Heart right ventricle (tissue), 16 donors: ENCODE results near the gene MIDN. TPM values are rescaled to one million over a fixed set of nuclear protein-coding genes. Genes with fewer than 3 reads are reported as not detected.

Experiments
- ATAC-seq, 8 donors: fragments of 200-7000 bp; cut with Tn5 transposase; one replicate each; pipeline ENCODE4 v1.9.1; 2020; ENCODE audit warnings: mild to moderate bottlenecking in 8 of 8, moderate library complexity in 8 of 8, moderate number of reproducible peaks in 1 of 8
- DNase-seq, 2 donors: peaks; one replicate each; pipeline ENCODE4 v3.0.0-alpha.2; 2020
- H3K27ac ChIP-seq, 10 donors: fragments of 200-600 bp; sonication (generic) in 2 of 10; one replicate each; pipeline versions ENCODE4 v1.5.0 to v1.8.0; 2020 to 2022; ENCODE audit warnings: mild to moderate bottlenecking in 3 of 10
- H3K27me3 ChIP-seq, 7 donors: fragments of 200-600 bp; one replicate each; pipeline ENCODE4 v1.8.0; 2021 to 2022; ENCODE audit warnings: mild to moderate bottlenecking in 2 of 7
- H3K36me3 ChIP-seq, 9 donors: fragments of 200-600 bp; sonication (generic) in 1 of 9; one replicate each; pipeline versions ENCODE4 v1.5.0 to v1.8.0; 2020 to 2022; ENCODE audit warnings: mild to moderate bottlenecking in 2 of 9
- H3K4me1 ChIP-seq, 9 donors: fragments of 200-600 bp; sonication (generic) in 1 of 9; one replicate each; pipeline versions ENCODE4 v1.5.0 to v1.8.0; 2020 to 2022; ENCODE audit warnings: mild to moderate bottlenecking in 4 of 9
- H3K4me3 ChIP-seq, 10 donors: fragments of 200-600 bp; sonication (generic) in 2 of 10; one replicate each; pipeline versions ENCODE4 v1.5.0 to v1.8.0; 2020 to 2022; ENCODE audit warnings: mild to moderate bottlenecking in 7 of 10, moderate library complexity in 2 of 10
- H3K9me3 ChIP-seq, 11 donors: fragments of 200-600 bp in 10 of 11; sonication (generic) in 2 of 11; one replicate each; pipeline versions ENCODE4 v1.5.0 to v1.8.0; 2013 to 2022; ENCODE audit warnings: mild to moderate bottlenecking in 2 of 11, control low read depth in 1 of 11, moderate library complexity in 1 of 11
- WGBS, 2 donors: extraction: QIAGEN DNeasy Blood & Tissue Kit; methylation state at CpG; one replicate each; pipeline ENCODE4 v1.1.7; 2013; ENCODE audit warnings: inconsistent platforms in 1 of 2; 5-methylcytosine and 5-hydroxymethylcytosine counted together
- intact Hi-C, 10 donors: fragments of 100-400 bp; cut with DNase I; formaldehyde crosslinking; loops; one replicate each; pipeline versions ENCODE4 v1.11.1 to v1.14.2; 2022
- polyA plus RNA-seq, 2 donors: library from polyadenylated mRNA; stranded (reverse); fragments of 200-250 nt; gene quantifications; one replicate each; pipeline ENCODE4 v1.2.3, GENCODE V29; 2013
- total RNA-seq, 10 donors: library from RNA; stranded (reverse); fragmentation: NEBNext Ultra II Directional in 3 of 10; extraction: Animal tissue kit (Norgen Biotek cat#: 25700) in 3 of 10; gene quantifications; one replicate each; pipeline versions ENCODE4 v1.2.1 to v1.2.4, GENCODE V29; 2021 to 2023
- TF ChIP-seq, protein P1 (sequence below), 9 donors: fragments of 200-600 bp; sonication (generic) in 2 of 9; IDR thresholded peaks; one replicate each; pipeline versions ENCODE4 v1.5.0 to v1.8.0; 2021 to 2022; ENCODE audit warnings: antibody characterized with exemption in 9 of 9, mild to moderate bottlenecking in 5 of 9, moderate library complexity in 1 of 9
- donor health status: Arrhythmogenic right ventricular cardiomyopathy.
- donor health status: ischemic (EF 13 %, LVEDD 7.1; RV severe dilation, severe dysfunction).
- donor health status: healthy with polysubstance abuse.
- donor health status: DM: no; HTN: yes; CAD: no.
- donor health status: DM: no; HTN: no; CAD: no.
- donor health status: ischemic (EF 25% LVEDD 6.9; RV normal size, moderate dysfunction).
- donor health status: ischemic (EF 25% LVEDD 5.7; RV mildly dilated, moderate dysfunction).
- donor health status: healthy.
- donor health status: DM: yes; HTN: yes; CAD: no.
- donor health status: Ischemic cardiomyopathy.
- donor health status: ischemic (EF 35%, LVEDD 5.7; RV mildly dilated, moderate dysfunction).
- donor health status: nonischemic (EF 11% LVEDD 7.7; RV severe dilation, severe dysfunction).
- donor health status: DM: yes; HTN: yes; CAD: no.
- donor health status: PGD.
- donor health status: ischemic (EF 29% LVEDD 5.4; RV normal size, mild dysfunction).
- donor health status: nonischemic (EF 23%, LVEDD 6.1; RV moderate dilation, normal function).

Gene MIDN
- total and polyA plus RNA-seq, 12 donors = 22.7 to 236 (median 63.7) TPM

DNA sequence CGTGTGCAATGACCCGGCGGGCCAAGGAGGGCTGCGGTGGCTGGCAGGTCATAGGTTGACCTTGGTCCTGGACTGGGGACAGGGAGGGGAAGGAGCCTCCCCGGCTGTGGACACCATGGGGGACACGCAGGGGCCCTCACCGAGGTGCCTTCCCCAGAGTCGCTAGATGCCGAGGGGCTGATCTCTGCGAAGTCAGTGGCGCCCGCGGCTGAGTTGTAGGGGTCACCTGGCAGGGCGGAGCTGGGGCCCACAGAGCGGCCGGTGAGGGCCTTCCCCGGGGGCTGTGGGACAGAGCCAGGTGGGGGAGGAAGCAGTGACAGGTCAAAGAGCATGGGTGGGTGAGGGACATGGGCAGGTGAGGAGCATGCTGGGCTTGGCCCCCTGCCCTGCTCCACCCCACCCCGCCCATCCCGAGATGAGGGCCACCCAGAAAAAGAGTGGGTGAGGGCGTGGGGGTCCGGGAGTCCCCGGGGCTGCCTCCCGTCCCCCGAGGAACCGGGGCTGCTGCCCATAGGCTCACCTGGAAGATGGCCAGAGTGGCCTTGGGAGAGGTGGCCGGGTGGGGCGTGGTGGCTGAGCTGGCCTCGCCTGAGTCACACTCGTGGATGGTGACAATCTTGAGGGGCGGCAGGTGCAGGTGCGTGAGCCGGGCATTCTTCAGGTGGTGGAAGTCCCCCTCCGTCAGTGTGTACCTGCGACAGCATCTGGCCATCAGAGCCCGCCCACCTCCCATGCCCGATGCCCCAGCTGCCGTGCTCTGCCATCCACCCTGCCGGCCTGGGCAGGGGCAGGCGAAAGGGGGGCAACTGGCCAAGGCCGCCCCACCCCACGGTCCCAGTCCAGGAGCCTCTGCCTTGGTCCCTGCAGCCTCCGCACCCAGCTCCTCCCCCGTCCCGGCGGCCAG is 14.1 kb upstream of the MIDN start:
- WGBS, 2 donors = 94 to 96% methylated on average over 44 to 45 of the region's 45 CpGs
- intact Hi-C loops = loop anchor here in 1 of 10 donors (10.0 kb wide), 1 partner anchor 310 kb away; the partner anchor contains the start of gene ARID3A
- H3K9me3 ChIP-seq = no peaks in the 10 kb centered on the region
- no peak overlapping the region for H3K4me3 ChIP-seq
- no peak for ATAC-seq
- H3K36me3 ChIP-seq = peaks cover 0 to 6% (median 0%) of the 10 kb centered on the region in 9 donors
- no peak for DNase-seq
- peaks cover 0 to 24% (median 0%) of the 10 kb centered on the region in 7 donors for H3K27me3 ChIP-seq
- TF ChIP-seq, protein P1, sequence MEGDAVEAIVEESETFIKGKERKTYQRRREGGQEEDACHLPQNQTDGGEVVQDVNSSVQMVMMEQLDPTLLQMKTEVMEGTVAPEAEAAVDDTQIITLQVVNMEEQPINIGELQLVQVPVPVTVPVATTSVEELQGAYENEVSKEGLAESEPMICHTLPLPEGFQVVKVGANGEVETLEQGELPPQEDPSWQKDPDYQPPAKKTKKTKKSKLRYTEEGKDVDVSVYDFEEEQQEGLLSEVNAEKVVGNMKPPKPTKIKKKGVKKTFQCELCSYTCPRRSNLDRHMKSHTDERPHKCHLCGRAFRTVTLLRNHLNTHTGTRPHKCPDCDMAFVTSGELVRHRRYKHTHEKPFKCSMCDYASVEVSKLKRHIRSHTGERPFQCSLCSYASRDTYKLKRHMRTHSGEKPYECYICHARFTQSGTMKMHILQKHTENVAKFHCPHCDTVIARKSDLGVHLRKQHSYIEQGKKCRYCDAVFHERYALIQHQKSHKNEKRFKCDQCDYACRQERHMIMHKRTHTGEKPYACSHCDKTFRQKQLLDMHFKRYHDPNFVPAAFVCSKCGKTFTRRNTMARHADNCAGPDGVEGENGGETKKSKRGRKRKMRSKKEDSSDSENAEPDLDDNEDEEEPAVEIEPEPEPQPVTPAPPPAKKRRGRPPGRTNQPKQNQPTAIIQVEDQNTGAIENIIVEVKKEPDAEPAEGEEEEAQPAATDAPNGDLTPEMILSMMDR (IDR thresholded peaks at IDR 0.05) = no peak
- no peak overlapping the region for H3K27ac ChIP-seq
- peaks cover 10 to 40% (median 26%) of the 10 kb centered on the region in 9 donors for H3K4me1 ChIP-seq

DNA sequence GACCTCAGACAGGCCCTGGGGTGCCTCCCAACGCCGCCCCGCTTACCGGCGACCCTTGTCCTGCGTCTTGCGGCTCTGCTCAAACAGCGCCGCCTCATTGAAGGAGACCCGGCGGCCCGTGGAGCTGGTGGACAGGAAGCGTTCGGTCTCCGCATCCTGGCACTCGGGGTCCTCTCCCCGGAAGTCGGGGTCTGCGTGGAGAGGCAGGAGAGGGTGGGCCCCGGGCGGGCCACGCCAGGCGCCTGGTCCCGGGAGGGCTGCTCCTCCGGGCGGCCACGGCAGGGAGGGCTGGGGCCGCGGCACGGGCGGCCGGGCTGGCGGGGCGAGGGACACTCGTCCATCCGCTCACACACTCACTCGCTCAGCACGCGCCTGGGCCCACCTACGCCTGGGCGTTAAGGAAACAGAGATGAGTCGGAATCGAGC is 13.4 kb upstream of the MIDN start:
- intact Hi-C loops = loop anchor here in 1 of 10 donors (10.0 kb wide), 1 partner anchor 310 kb away; the partner anchor contains the start of gene ARID3A
- Histone ChIP-seq H3K27me3 (peaks cover 0 to 24% (median 0%) of the 10 kb centered on the region in 7 donors), H3K9me3 (no peaks in the 10 kb centered on the region), H3K4me3 (no peak overlapping the region), H3K36me3 (peaks cover 0 to 6% (median 0%) of the 10 kb centered on the region in 9 donors), H3K4me1 (peaks cover 14 to 47% (median 31%) of the 10 kb centered on the region in 9 donors), H3K27ac (no peak overlapping the region)
- DNase-seq (no peak), ATAC-seq (no peak)
- TF ChIP-seq, protein P1 (IDR thresholded peaks at IDR 0.05) = no peak
- 94 to 96% methylated on average over 40 to 43 of the region's 43 CpGs for WGBS, 2 donors

DNA sequence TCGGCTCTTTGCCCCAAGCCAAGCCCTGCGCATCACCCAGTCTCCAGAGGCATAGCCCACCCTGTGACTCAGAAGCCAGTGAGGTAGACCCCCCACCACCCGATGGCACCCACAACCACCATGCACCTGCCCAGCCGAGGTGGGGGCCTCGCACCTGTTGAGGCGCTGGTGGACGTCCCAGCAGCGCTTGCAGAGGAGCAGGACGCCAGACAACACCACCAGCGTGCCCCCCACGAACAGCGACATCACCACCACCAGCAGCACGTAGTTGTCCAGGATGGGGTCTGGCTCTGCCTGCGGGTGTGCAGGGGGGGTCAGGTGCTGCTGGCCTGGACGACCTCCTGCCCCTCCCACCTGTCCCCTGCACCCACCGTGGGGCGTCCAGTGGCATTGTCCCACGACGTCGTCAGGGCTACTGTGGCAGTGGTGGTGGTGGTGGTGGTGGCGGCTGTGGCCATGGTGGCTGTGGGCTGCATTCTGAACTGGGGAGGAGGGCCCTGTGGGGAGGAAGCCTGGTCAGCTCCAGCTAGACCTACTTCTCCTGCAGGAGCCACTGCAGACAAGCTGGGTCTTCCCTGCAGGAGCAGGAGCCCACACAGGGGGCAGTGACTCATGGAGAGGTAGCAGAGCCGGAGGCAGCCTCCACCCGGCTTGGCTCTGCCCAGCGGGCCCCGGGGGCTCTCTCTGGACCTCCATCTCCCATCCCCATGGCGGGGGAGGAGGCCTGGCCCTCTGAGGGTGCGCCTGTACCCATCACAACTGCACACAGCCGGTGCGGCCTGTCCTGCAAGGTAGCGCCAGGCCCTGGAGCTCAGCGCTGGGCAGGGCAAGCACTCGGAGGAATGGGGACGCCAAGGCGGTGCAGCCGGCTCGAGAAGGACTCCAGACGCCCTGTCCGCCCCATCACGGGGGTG is 12.5 kb upstream of the MIDN start:
- DNase-seq (no peak), ATAC-seq (no peak)
- intact Hi-C loops = loop anchor here in 1 of 10 donors (10.0 kb wide), 1 partner anchor 311 kb away; the partner anchor contains the start of gene ARID3A
- Histone ChIP-seq H3K27me3 (peaks cover 0 to 24% (median 0%) of the 10 kb centered on the region in 7 donors), H3K27ac (no peak overlapping the region), H3K4me3 (no peak overlapping the region), H3K4me1 (peaks cover 19 to 54% (median 38%) of the 10 kb centered on the region in 9 donors), H3K9me3 (no peaks in the 10 kb centered on the region), H3K36me3 (peaks cover 0 to 6% (median 0%) of the 10 kb centered on the region in 9 donors)
- WGBS, 2 donors = 86 to 88% methylated on average over 39 of the region's 39 CpGs
- TF ChIP-seq, protein P1 (IDR thresholded peaks at IDR 0.05) = no peak
